Measurements from ENCODE around the gene ARHGDIA. TPM values are rescaled to one million over a fixed set of nuclear protein-coding genes. Genes with fewer than 3 reads are reported as not detected.
A peak's percentile ranks its signal among the peaks of the same experiment; 100 is the strongest.

The ARHGDIA gene
- total RNA-seq, 1 donor from 2014 or later, result 443 TPM

GRCh38 chr17:81834831-81835267, 36.3 kb downstream of the ARHGDIA start, which contains the start of gene PPP1R27:
Gene PPP1R27 (minus strand): TSS chr17:81835050. CDS start chr17:81834953, 97 bp downstream.
- Mint-ChIP-seq H3K36me3 (ENCODE audit: low read depth, unreplicated experiment) (peaks cover 9% of the 10 kb centered on the region), H3K9me3 (ENCODE audit: unreplicated experiment) (no peaks in the 10 kb centered on the region), H3K27ac (ENCODE audit: unreplicated experiment) (no peak within 1 kb of the TSS), H3K27me3 (ENCODE audit: unreplicated experiment) (peaks cover 16% of the 10 kb centered on the region), H3K4me3 (ENCODE audit: unreplicated experiment) (peak within 1 kb of the TSS; percentile 87), H3K4me1 (ENCODE audit: unreplicated experiment) (peaks cover 8% of the 10 kb centered on the region)
- TF ChIP-seq CTCF (IDR thresholded peaks at IDR 0.05; ENCODE audit: unreplicated experiment), result no peak
- no peak for DNase-seq (ENCODE audit: low spot score)

GRCh38 chr17:81833921-81834830, 37.0 kb downstream of the ARHGDIA start:
- H3K27me3 Mint-ChIP-seq (ENCODE audit: unreplicated experiment), result peaks cover 17% of the 10 kb centered on the region
- TF ChIP-seq CTCF (IDR thresholded peaks at IDR 0.05; ENCODE audit: unreplicated experiment), result no peak
- peaks cover 11% of the 10 kb centered on the region for H3K4me1 Mint-ChIP-seq (ENCODE audit: unreplicated experiment)
- H3K9me3 Mint-ChIP-seq (ENCODE audit: unreplicated experiment), result no peaks in the 10 kb centered on the region
- H3K36me3 Mint-ChIP-seq (ENCODE audit: low read depth, unreplicated experiment), result peaks cover 9% of the 10 kb centered on the region
- DNase-seq (ENCODE audit: low spot score), result no peak
- peak overlapping the region; percentile 78 for H3K27ac Mint-ChIP-seq (ENCODE audit: unreplicated experiment)
- H3K4me3 Mint-ChIP-seq (ENCODE audit: unreplicated experiment), result peak overlapping the region; percentile 87

- Mint-ChIP-seq H3K27ac (ENCODE audit: unreplicated experiment) (peak within 1 kb of the TSS; percentile 78), H3K4me1 (ENCODE audit: unreplicated experiment) (peaks cover 13% of the 10 kb centered on the region), H3K27me3 (ENCODE audit: unreplicated experiment) (peaks cover 20% of the 10 kb centered on the region), H3K4me3 (ENCODE audit: unreplicated experiment) (peak within 1 kb of the TSS; percentile 92), H3K9me3 (ENCODE audit: unreplicated experiment) (no peaks in the 10 kb centered on the region), H3K36me3 (ENCODE audit: low read depth, unreplicated experiment) (peaks cover 9% of the 10 kb centered on the region)
- peak; percentile 96 for DNase-seq (ENCODE audit: low spot score)
- no peak for TF ChIP-seq CTCF (IDR thresholded peaks at IDR 0.05; ENCODE audit: unreplicated experiment)
Measured at GRCh38 chr17:81833160-81833920, 37.8 kb downstream of the ARHGDIA start, which contains the start of gene MCRIP1. Gene MCRIP1 (minus strand): TSS chr17:81833291. CDS start chr17:81824506, 8,785 bp downstream.

- peaks cover 14% of the 10 kb centered on the region for H3K4me1 Mint-ChIP-seq (ENCODE audit: unreplicated experiment)
- peaks cover 9% of the 10 kb centered on the region for H3K36me3 Mint-ChIP-seq (ENCODE audit: low read depth, unreplicated experiment)
- peaks cover 19% of the 10 kb centered on the region for H3K27me3 Mint-ChIP-seq (ENCODE audit: unreplicated experiment)
- DNase-seq (ENCODE audit: low spot score), result no peak
- peak overlapping the region; percentile 92 for H3K4me3 Mint-ChIP-seq (ENCODE audit: unreplicated experiment)
- TF ChIP-seq CTCF (IDR thresholded peaks at IDR 0.05; ENCODE audit: unreplicated experiment), result no peak
- H3K9me3 Mint-ChIP-seq (ENCODE audit: unreplicated experiment), result no peaks in the 10 kb centered on the region
- H3K27ac Mint-ChIP-seq (ENCODE audit: unreplicated experiment), result peak overlapping the region; percentile 52
Measured at GRCh38 chr17:81832608-81833159, 38.5 kb downstream of the ARHGDIA start.

Measured in endothelial cell (in vitro differentiated cells).